Esophagus squamous epithelium (tissue), 5 donors: ENCODE results near the gene GTF2H4. TPM values are rescaled to one million over a fixed set of nuclear protein-coding genes. Genes with fewer than 3 reads are reported as not detected.

Experiments used
- DNase-seq: peaks from one replicate; lab custom pipeline; 2025; lab: John Stamatoyannopoulos, UW
- H3K27ac ChIP-seq, 4 donors: fragments of 200-600 bp; sonication (generic); one replicate each; pipeline ENCODE4 v1.5.1; 2016 to 2019; ENCODE audit warnings: mild to moderate bottlenecking in 1 of 4
- H3K27me3 ChIP-seq, 4 donors: fragments of 200-600 bp; sonication (generic); 1 replicate in 3 of 4; 2 replicates in 1 of 4; pipeline versions ENCODE4 v1.5.1 to v1.6.0; 2017 to 2021; ENCODE audit warnings: antibody characterized with exemption in 1 of 4
- H3K36me3 ChIP-seq, 3 donors: fragments of 200-600 bp; sonication (generic); one replicate each; pipeline ENCODE4 v1.5.1; 2016 to 2019
- H3K4me1 ChIP-seq, 3 donors: fragments of 200-600 bp; sonication (generic); one replicate each; pipeline ENCODE4 v1.5.1; 2017 to 2019
- H3K4me3 ChIP-seq, 4 donors: fragments of 200-600 bp; sonication (generic); 1 replicate in 3 of 4; 2 replicates in 1 of 4; pipeline ENCODE4 v1.5.1; 2016 to 2019; ENCODE audit warnings: mild to moderate bottlenecking in 2 of 4, moderate library complexity in 1 of 4
- H3K9me3 ChIP-seq, 3 donors: fragments of 200-600 bp; sonication (generic); one replicate each; pipeline ENCODE4 v1.5.1; 2016 to 2019
- POLR2A ChIP-seq, 4 donors: fragments of 450-650 bp; IDR thresholded peaks; one replicate each; pipeline ENCODE4 v1.6.1; 2017; ENCODE audit warnings: antibody characterized with exemption in 4 of 4, mild to moderate bottlenecking in 4 of 4, moderate library complexity in 3 of 4
- WGBS, 2 donors: methylation state at CpG; one replicate each; pipeline ENCODE4 v1.1.5; 2018; 5-methylcytosine and 5-hydroxymethylcytosine counted together
- intact Hi-C: fragments of 100-400 bp; cut with DNase I; formaldehyde crosslinking; loops from one replicate; pipeline ENCODE4 v1.15.0; 2022
- total RNA-seq, 4 donors: library from RNA; depleted of rRNA; stranded (reverse); fragments of >200 nt; gene quantifications; one replicate each; pipeline ENCODE4 v1.1.0, GENCODE V29; 2016
- TF ChIP-seq, protein P1 (sequence below), 6 experiments: fragments of 450-650 bp in 4 of 6; fragments of 200-600 bp in 2 of 6; sonication (generic) in 2 of 6; IDR thresholded peaks; one replicate each; pipeline ENCODE4 v1.5.1; 2016 to 2019; ENCODE audit warnings: antibody characterized with exemption in 6 of 6, mild to moderate bottlenecking in 4 of 6, moderate library complexity in 4 of 6
- donor health status: DM: yes; HTN: yes; CAD: no.

GTF2H4 gene
- total RNA-seq, 4 donors from 2014 or later = 10.3 to 26.7 (median 12.4) TPM

DNA sequence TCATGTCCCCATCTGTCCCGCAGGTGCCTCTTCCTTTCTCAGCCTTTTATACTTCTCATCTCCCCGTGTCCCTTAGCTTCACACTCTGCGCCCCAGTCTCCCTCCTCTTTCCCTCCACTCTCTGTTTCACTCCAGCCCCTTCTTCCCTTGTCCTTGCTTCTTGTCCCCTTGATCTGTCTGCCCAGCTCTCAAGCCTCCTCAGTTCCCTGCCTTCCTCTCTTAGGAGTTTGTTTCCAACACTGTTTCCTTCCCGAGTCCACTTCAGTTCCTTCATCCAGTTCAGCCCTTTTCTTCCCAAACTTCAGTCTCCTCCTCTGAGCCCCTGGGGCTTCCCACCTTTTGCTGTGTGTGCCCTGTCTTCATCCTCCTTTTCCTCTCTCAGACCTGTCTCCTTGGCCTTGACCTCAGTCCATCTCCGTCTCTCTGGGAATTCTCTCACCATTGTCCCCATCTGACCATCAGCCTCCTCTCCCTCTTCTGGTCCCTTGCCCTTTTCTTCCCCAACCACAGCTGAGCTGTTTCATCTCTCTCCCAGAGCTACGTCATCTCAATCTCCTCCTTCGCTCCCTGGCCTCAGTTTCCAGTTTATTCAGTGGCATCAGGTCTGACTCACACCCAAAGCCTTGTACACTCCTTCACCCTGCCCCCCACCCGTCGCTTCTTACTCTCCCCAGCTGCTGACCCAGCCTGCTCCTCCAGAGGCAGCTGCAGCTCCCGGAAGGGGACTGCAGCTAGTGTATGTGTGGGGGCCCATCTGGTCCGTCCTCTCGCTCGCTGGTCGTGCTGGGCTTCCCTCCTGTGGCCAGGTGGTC is 26.4 kb upstream of the GTF2H4 start:
- WGBS, 2 donors = 52 to 68% methylated on average over 12 to 14 of the region's 14 CpGs
- Histone ChIP-seq H3K27me3 (no peaks in the 10 kb centered on the region), H3K4me1 (peaks cover 31 to 81% (median 51%) of the 10 kb centered on the region in 3 donors), H3K36me3 (no peaks in the 10 kb centered on the region), H3K4me3 (peak overlapping the region in 2 of 4 donors; percentile 5 to 90), H3K9me3 (no peaks in the 10 kb centered on the region), H3K27ac (peak overlapping the region; percentile 93 to 99 (median 98))
- DNase-seq = no peak
- peak in 1 of 4 donors; percentile 26 for TF ChIP-seq POLR2A (IDR thresholded peaks at IDR 0.05)
- TF ChIP-seq, protein P1, sequence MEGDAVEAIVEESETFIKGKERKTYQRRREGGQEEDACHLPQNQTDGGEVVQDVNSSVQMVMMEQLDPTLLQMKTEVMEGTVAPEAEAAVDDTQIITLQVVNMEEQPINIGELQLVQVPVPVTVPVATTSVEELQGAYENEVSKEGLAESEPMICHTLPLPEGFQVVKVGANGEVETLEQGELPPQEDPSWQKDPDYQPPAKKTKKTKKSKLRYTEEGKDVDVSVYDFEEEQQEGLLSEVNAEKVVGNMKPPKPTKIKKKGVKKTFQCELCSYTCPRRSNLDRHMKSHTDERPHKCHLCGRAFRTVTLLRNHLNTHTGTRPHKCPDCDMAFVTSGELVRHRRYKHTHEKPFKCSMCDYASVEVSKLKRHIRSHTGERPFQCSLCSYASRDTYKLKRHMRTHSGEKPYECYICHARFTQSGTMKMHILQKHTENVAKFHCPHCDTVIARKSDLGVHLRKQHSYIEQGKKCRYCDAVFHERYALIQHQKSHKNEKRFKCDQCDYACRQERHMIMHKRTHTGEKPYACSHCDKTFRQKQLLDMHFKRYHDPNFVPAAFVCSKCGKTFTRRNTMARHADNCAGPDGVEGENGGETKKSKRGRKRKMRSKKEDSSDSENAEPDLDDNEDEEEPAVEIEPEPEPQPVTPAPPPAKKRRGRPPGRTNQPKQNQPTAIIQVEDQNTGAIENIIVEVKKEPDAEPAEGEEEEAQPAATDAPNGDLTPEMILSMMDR (IDR thresholded peaks at IDR 0.05) = no peak
- intact Hi-C loops = loop anchor here (5.0 to 10.0 kb wide), 2 partner anchors 139 to 197 kb away; partner anchors contain the start of genes FLOT1, IER3 and PPP1R18

DNA sequence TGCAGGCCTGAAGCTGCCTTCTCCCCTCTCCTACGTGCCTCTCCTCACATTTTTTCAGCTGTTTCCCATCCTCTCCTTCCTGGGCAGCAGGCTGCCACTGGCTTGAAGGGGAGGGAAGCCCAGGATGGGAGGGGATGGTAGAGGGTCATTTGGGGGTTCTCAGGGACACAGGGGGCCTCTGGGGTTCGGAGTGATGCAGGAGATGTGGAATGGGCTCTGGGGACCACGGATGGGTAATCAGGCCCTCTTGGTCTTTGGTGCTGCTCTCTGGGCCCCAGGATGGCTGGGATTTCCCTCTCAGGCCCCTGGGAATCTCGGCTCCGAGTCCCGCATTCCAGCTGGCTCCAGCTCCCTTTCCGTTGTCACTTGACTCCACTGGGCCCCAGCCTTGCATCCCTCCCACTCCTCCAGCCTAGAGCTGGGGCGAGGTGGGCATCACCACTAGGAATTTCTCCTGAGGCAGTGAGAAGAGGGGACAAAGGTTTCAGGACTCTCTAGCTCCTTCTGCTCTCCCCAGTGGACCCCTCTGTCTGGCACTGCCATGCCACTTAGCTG is 25.7 kb upstream of the GTF2H4 start:
- no peaks in the 10 kb centered on the region for H3K36me3 ChIP-seq
- H3K27me3 ChIP-seq = no peaks in the 10 kb centered on the region
- peak overlapping the region; percentile 93 to 99 (median 98) for H3K27ac ChIP-seq
- no peak for DNase-seq
- 33 to 40% methylated on average over 1 to 3 of the region's 8 CpGs for WGBS, 2 donors
- TF ChIP-seq, protein P1 (IDR thresholded peaks at IDR 0.05) = no peak
- no peak for TF ChIP-seq POLR2A (IDR thresholded peaks at IDR 0.05)
- peak overlapping the region; percentile 55 to 97 (median 90) for H3K4me3 ChIP-seq
- intact Hi-C loops = loop anchor here (5.0 to 10.0 kb wide), 2 partner anchors 140 to 197 kb away; partner anchors contain the start of genes FLOT1, IER3 and PPP1R18
- peaks cover 30 to 81% (median 48%) of the 10 kb centered on the region in 3 donors for H3K4me1 ChIP-seq
- no peaks in the 10 kb centered on the region for H3K9me3 ChIP-seq

DNA sequence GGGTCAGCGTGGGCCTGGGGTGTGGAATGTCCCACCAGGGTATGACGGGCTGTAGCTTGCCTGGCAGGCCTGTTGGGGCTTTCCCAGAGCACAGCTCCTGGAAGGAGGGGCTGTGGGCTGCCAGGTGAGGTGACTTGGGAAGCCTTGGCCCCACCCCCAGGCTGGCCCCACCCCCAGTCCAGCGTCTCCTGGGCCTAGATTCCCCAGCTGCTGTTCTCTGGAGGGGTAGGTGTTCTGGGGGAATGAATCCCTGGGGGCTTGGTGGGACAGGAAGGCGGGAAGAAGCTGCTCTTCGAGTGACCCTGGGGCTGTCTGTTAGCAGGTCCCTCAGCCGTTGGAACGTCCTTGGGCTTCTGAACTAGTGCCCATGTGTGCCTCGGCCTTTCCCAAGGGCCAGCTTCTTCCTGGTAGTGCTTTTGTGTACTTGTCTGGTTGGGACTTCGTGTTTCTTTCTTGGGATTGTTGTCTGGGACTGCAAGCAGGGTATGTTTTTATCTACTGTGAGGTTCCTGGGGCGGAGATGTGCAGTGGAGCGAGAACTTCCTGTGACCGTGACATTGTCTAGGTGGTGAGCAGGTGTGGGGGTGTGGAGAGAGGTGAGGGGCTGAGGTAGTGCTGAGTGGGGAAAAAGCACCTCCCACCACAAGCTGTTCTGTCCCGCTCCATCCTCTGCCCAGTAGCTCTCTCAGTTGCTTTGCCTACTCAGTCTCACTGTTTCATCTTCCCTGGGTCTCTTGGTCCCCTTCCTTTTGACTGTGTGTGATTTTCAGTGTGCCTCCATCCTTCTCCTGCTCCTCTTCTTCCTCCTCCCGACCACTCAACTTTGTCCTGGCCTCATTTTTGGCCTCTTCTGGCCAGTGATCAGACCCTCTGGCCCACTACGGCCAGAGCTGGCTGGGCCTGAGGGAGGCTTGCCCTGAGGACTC is 25.0 kb upstream of the GTF2H4 start:
- Histone ChIP-seq H3K27ac (peak overlapping the region; percentile 93 to 99 (median 98)), H3K36me3 (no peaks in the 10 kb centered on the region), H3K9me3 (no peaks in the 10 kb centered on the region), H3K27me3 (no peaks in the 10 kb centered on the region), H3K4me3 (peak overlapping the region; percentile 55 to 97 (median 90)), H3K4me1 (peaks cover 22 to 81% (median 43%) of the 10 kb centered on the region in 3 donors)
- WGBS, 2 donors = 17 to 31% methylated on average over 6 to 7 of the region's 15 CpGs
- intact Hi-C loops = loop anchor here (5.0 to 10.0 kb wide), 2 partner anchors 141 to 198 kb away; partner anchors contain the start of genes FLOT1, IER3 and PPP1R18
- DNase-seq = no peak
- TF ChIP-seq, protein P1 (IDR thresholded peaks at IDR 0.05) = no peak
- TF ChIP-seq POLR2A (IDR thresholded peaks at IDR 0.05) = peak in 1 of 4 donors; percentile 60

DNA sequence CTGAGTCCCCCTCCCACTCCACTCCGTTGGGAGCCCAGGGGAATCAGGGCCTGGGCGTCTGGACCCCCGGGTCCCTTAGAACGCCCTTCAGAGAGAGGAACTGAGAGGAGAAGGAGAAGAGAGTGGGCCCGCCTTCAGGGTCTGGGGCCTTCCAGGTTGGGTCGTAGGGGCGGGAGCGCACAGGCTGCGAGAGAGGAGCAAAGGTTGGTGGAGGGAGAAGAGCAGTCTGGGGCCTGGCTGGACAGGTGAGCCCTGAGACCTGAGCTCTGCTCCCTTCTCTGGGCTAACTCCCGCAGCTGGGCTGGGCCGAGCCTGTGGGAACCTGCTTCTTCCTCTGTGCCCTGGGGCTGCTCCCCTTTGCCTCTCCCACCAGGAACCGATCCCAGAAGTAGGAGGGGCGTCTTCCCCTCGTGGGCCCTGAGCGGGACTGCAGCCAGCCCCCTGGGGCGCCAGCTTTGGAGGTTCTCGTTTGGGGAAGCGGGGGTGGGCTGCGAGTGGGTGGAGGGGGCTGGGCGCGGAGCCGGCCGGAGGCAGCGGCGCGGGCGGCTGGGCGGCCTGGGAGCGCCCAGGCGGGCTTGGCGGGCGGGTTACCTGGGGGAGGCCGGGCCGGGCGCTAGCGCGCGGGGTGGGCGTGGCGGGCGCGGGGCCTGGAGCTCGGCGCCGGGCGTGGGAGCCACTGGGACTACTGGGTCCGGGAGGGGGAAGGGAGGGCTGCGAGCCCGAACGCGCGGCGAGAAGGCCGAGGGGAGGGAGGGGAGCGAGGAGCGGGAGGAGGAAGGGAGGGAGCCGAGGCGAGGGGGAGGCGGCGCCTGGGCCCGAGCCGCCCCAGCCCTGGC is 24.1 kb upstream of the GTF2H4 start, which contains the start of gene DDR1:
TSS of gene DDR1 (plus strand) at position 835 of the 836 bp plus-strand sequence. CDS start 4,211 bp downstream, outside the sequence.
- Histone ChIP-seq H3K27ac (peak within 1 kb of the TSS; percentile 93 to 99 (median 98)), H3K36me3 (peaks cover 0 to 5% (median 0%) of the 10 kb centered on the region in 3 donors), H3K4me3 (peak within 1 kb of the TSS; percentile 55 to 97 (median 90)), H3K9me3 (no peaks in the 10 kb centered on the region), H3K27me3 (no peaks in the 10 kb centered on the region), H3K4me1 (peaks cover 22 to 81% (median 47%) of the 10 kb centered on the region in 3 donors)
- 14% methylated on average over 1 of the region's 62 CpGs; no CpG with 5 or more reads in 1 of the 2 donors for WGBS, 2 donors
- intact Hi-C loops = loop anchor here (5.0 to 10.0 kb wide), 2 partner anchors 142 to 199 kb away; partner anchors contain the start of genes FLOT1, IER3 and PPP1R18
- TF ChIP-seq, protein P1 (IDR thresholded peaks at IDR 0.05) = peak in 1 of 6 experiments; percentile 10
- peak in 3 of 4 donors; percentile 64 to 79 (median 68) for TF ChIP-seq POLR2A (IDR thresholded peaks at IDR 0.05)
- no peak for DNase-seq
